ENCODE data around the gene BMAL1. TPM values are rescaled to one million over a fixed set of nuclear protein-coding genes. Genes with fewer than 3 reads are reported as not detected.

Gene BMAL1
- total RNA-seq, 2 experiments from 2014 or later: 20.2 to 24.8 TPM

DNA sequence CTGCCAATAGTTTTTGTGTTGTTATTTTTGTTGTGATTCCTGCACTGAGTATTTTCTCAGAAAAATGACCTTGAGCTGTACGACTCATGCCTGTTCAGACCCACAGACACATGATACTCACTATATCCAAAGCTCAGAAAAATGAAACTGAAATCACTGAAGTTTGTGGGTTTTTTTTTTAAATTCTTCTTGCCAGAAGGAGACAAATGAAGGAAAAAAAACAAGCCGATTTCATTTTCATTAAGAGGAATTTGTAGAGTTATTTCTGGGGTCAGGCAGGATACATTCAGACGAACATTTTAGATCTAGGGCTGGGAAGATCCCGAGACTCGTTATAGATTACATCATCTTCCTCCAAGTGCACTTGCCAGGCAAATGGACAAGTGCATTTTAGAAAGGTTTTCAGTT lies 60.4 kb downstream of the BMAL1 start:
- Mint-ChIP-seq H3K27me3 (no peaks in the 10 kb centered on the region), H3K4me1 (ENCODE audit: low read depth) (peaks cover 68% of the 10 kb centered on the region), H3K27ac (peak overlapping the region; percentile 77), H3K9me3 (no peaks in the 10 kb centered on the region), H3K36me3 (no peaks in the 10 kb centered on the region), H3K4me3 (peak overlapping the region; percentile 68)
- CTCF ChIA-PET: interaction anchor here (0.6 to 5.6 kb wide), 12 partner anchors 11 to 373 kb away, joined by 3 to 52 read pairs (median 5); no protein-coding TSS in a partner anchor
- POLR2A ChIA-PET: interaction anchor here (1.8 kb wide), 1 partner anchor 59 kb away, joined by 9 read pairs; no protein-coding TSS in a partner anchor
- intact Hi-C loops (cut with micrococcal nuclease): loop anchor here (1.0 to 5.0 kb wide), 5 partner anchors 19 to 329 kb away; partner anchors contain the start of genes BTBD10 and FAR1
- no peak for DNase-seq

- peak; percentile 66 for DNase-seq
- POLR2A ChIA-PET: interaction anchor here (1.1 to 1.8 kb wide), 2 partner anchors 51 to 60 kb away, joined by 5 to 9 read pairs; no protein-coding TSS in a partner anchor
- CTCF ChIA-PET: interaction anchor here (0.6 to 5.6 kb wide), 16 partner anchors 11 to 374 kb away, joined by 3 to 52 read pairs (median 5); no protein-coding TSS in a partner anchor
- intact Hi-C loops (cut with micrococcal nuclease): loop anchor here (1.0 to 5.0 kb wide), 5 partner anchors 19 to 329 kb away; partner anchors contain the start of genes BTBD10 and FAR1
- Mint-ChIP-seq H3K36me3 (no peaks in the 10 kb centered on the region), H3K4me3 (peak overlapping the region; percentile 68), H3K27ac (peak overlapping the region; percentile 77), H3K4me1 (ENCODE audit: low read depth) (peaks cover 63% of the 10 kb centered on the region), H3K27me3 (no peaks in the 10 kb centered on the region), H3K9me3 (no peaks in the 10 kb centered on the region)
Observed at GRCh38 chr11:13338427-13339069, 61.0 kb downstream of the BMAL1 start.

DNA sequence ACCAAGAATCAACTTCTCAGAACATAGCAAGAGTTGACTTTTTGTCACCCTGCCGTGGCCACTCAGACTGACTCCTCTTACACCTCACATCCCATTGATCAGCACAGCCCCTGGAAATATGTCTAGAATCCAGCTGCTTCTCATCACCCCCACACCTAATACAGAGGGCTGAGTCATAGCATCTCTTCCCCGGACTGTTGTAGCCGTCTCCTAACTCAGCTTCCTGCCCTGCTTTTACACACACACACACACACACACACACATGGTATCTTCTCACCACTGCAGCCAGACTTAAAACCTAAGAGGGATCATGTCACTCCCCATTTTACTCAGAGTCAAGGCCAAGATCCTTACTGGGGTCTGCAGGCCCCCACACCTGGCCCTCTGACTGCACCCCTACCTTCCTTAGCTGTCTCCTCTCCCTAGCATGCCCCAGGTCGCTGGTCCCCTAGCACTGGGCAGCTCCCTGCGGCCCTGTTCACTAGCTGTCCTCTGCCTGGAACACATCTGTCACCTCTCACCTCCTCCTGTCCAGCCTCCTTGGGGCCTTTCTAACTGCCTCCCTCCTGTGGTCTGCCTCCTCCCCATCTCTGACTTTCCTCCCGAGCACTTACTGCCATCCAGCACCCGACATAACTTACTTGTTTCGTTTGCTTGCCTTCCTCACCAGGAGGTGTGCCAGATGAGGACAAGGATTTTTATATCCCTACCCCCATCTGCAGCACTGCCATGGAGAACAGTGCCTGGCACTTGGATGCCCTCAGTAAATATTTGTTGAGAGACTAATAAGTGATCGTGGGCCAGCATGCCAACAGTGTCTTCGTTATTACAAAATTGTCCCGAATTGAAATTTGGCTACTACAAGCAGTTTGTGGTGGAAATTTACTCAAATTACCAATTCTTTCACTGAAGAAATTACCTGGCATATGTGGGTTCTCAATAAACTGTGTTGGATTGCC lies 61.9 kb downstream of the BMAL1 start:
- peak overlapping the region; percentile 47 for H3K27ac Mint-ChIP-seq
- H3K27me3 Mint-ChIP-seq: no peaks in the 10 kb centered on the region
- H3K4me3 Mint-ChIP-seq: no peak overlapping the region
- CTCF ChIA-PET: interaction anchor here (0.7 to 5.6 kb wide), 11 partner anchors 24 to 377 kb away, joined by 3 to 52 read pairs (median 4); no protein-coding TSS in a partner anchor
- H3K36me3 Mint-ChIP-seq: no peaks in the 10 kb centered on the region
- DNase-seq: peak; percentile 62
- H3K4me1 Mint-ChIP-seq (ENCODE audit: low read depth): peaks cover 59% of the 10 kb centered on the region
- intact Hi-C loops (cut with micrococcal nuclease): loop anchor here (5.0 kb wide), 1 partner anchor 328 kb away; the partner anchor contains the start of gene FAR1
- no peaks in the 10 kb centered on the region for H3K9me3 Mint-ChIP-seq
- POLR2A ChIA-PET: interaction anchor here (1.1 to 1.8 kb wide), 2 partner anchors 52 to 61 kb away, joined by 5 to 9 read pairs; no protein-coding TSS in a partner anchor

- no peak overlapping the region for H3K27ac Mint-ChIP-seq
- intact Hi-C loops (cut with micrococcal nuclease): no loop called here
- CTCF ChIA-PET: no interaction called here
Observed at GRCh38 chr11:13341026-13341425, 63.4 kb downstream of the BMAL1 start.

DNA sequence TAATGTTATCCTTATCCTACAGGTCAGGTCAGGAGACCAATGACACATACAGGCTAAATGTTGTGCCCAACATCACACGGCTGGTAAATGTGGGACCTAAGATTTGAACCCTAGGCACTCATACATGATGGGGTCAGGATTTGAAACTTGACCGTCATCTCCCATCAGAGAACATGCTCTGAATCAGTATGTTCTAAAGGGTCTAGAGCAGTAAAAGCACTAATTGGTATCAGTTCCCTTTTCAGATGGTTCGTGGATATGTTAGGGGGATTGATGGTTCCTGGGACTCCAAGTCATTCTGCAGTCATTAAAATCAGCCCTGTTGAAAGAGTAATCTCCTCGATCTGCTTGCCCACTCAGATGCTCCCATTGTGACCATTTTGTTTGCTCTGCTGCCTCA lies 65.5 kb downstream of the BMAL1 start:
- Mint-ChIP-seq H3K4me3 (no peak overlapping the region), H3K36me3 (peaks cover 1% of the 10 kb centered on the region), H3K27ac (no peak overlapping the region), H3K9me3 (no peaks in the 10 kb centered on the region), H3K27me3 (no peaks in the 10 kb centered on the region), H3K4me1 (ENCODE audit: low read depth) (peaks cover 48% of the 10 kb centered on the region)
- intact Hi-C loops (cut with micrococcal nuclease): no loop called here
- CTCF ChIA-PET: interaction anchor here (0.5 to 3.9 kb wide), 24 partner anchors 8 to 1065 kb away, joined by 3 to 42 read pairs (median 4); no protein-coding TSS in a partner anchor
- no peak for DNase-seq
- POLR2A ChIA-PET: no interaction called here

More at GRCh38 chr11:13341026-13341425, 63.4 kb downstream of the BMAL1 start:
- no peak for DNase-seq
- peaks cover 57% of the 10 kb centered on the region for H3K4me1 Mint-ChIP-seq (ENCODE audit: low read depth)
- no peaks in the 10 kb centered on the region for H3K36me3 Mint-ChIP-seq
- POLR2A ChIA-PET: no interaction called here
- no peaks in the 10 kb centered on the region for H3K27me3 Mint-ChIP-seq
- H3K9me3 Mint-ChIP-seq: no peaks in the 10 kb centered on the region
- no peak overlapping the region for H3K4me3 Mint-ChIP-seq

- peaks cover 43% of the 10 kb centered on the region for H3K4me1 Mint-ChIP-seq (ENCODE audit: low read depth)
- H3K27me3 Mint-ChIP-seq: no peaks in the 10 kb centered on the region
- H3K27ac Mint-ChIP-seq: no peak overlapping the region
- no peaks in the 10 kb centered on the region for H3K9me3 Mint-ChIP-seq
- ChIA-PET POLR2A (no interaction called here), CTCF (interaction anchor here (0.5 to 3.9 kb wide), 32 partner anchors 9 to 379 kb away, joined by 3 to 42 read pairs (median 4); no protein-coding TSS in a partner anchor)
- no peak overlapping the region for H3K4me3 Mint-ChIP-seq
- H3K36me3 Mint-ChIP-seq: peaks cover 4% of the 10 kb centered on the region
- DNase-seq: peak; percentile 80
- intact Hi-C loops (cut with micrococcal nuclease): loop anchor here (1.0 to 2.0 kb wide), 4 partner anchors 94 to 379 kb away; no protein-coding TSS in a partner anchor
Observed at GRCh38 chr11:13343931-13344717, 66.5 kb downstream of the BMAL1 start.

DNA sequence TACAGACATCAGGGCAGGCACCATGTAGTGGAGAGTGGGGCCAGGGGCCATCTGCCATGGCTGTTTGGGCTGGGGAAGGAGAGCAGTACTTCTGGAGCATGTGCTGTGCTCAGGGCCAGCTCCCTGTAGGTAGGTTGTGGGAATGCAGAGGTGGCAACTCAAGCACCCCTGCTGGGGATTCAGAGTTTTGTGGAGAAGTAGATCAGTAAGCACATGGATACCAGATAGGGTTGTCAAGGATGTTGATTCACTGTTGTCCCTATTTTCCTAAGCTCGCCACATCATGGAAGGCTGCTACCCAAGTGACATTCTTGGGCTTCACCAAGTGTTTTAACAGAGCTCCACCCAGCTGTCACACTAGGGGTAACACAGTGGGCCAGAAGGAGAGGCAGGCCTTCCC lies 67.2 kb downstream of the BMAL1 start:
- ChIA-PET POLR2A (interaction anchor here (1.0 kb wide), 1 partner anchor 14 kb away, joined by 3 read pairs; no protein-coding TSS in a partner anchor), CTCF (interaction anchor here (0.7 to 3.9 kb wide), 17 partner anchors 8 to 380 kb away, joined by 3 to 42 read pairs (median 6); no protein-coding TSS in a partner anchor)
- intact Hi-C loops (cut with micrococcal nuclease): loop anchor here (1.0 to 2.0 kb wide), 4 partner anchors 95 to 380 kb away; no protein-coding TSS in a partner anchor
- no peak overlapping the region for H3K4me3 Mint-ChIP-seq
- H3K36me3 Mint-ChIP-seq: peaks cover 4% of the 10 kb centered on the region
- DNase-seq: no peak
- no peaks in the 10 kb centered on the region for H3K9me3 Mint-ChIP-seq
- H3K4me1 Mint-ChIP-seq (ENCODE audit: low read depth): peaks cover 36% of the 10 kb centered on the region
- H3K27ac Mint-ChIP-seq: no peak overlapping the region
- no peaks in the 10 kb centered on the region for H3K27me3 Mint-ChIP-seq

DNA sequence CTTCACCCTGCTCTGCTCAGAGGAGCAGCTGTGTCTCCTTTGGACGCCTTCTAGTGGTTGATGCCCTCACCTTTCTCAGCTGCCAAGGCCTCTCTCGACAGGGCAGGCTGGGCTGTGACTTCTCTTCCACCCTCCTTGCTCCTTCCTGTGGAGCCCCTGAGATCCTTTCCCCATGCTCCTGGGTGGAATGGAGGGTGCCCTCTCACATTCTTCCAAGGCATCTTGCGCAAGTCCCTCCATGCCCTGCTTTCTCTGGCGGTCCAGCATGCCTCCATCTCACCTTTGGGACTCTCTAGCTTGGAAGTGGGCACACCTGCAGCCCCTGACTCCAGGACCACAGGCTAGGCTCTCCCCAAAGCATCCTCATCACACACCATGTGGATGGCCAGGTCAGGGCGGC lies 68.9 kb downstream of the BMAL1 start:
- ChIA-PET POLR2A (no interaction called here), CTCF (interaction anchor here (1.3 to 2.6 kb wide), 2 partner anchors 11 to 13 kb away, joined by 9 to 10 read pairs; no protein-coding TSS in a partner anchor)
- Mint-ChIP-seq H3K9me3 (no peaks in the 10 kb centered on the region), H3K27me3 (no peaks in the 10 kb centered on the region), H3K36me3 (peaks cover 7% of the 10 kb centered on the region), H3K4me3 (no peak overlapping the region), H3K4me1 (ENCODE audit: low read depth) (peaks cover 26% of the 10 kb centered on the region), H3K27ac (no peak overlapping the region)
- no peak for DNase-seq
- intact Hi-C loops (cut with micrococcal nuclease): no loop called here

DNA sequence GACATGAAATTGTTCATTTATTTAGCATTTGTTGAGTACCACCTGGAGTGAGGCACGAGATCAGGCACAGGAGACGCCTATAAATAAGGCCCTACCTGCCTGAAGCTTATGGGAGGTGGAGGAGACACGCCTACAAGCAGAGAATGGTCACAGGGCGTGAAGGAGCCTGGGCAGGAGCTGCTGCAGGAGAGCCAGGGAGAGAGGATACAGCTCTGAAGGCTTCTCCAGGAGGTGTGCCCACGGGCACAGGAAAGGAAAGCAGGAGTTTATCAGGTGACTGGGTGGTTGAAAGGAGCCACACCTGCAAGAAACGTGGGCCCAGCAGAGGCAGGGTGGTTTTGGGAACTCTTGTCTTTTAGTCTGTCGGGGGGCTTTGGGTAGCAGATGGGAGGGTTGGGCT lies 70.3 kb downstream of the BMAL1 start:
- peaks cover 23% of the 10 kb centered on the region for H3K4me1 Mint-ChIP-seq (ENCODE audit: low read depth)
- intact Hi-C loops (cut with micrococcal nuclease): no loop called here
- no peak for DNase-seq
- ChIA-PET CTCF (interaction anchor here (1.0 to 1.6 kb wide), 2 partner anchors 98 to 137 kb away, joined by 3 to 8 read pairs; no protein-coding TSS in a partner anchor), POLR2A (no interaction called here)
- H3K9me3 Mint-ChIP-seq: no peaks in the 10 kb centered on the region
- peaks cover 9% of the 10 kb centered on the region for H3K36me3 Mint-ChIP-seq
- H3K4me3 Mint-ChIP-seq: no peak overlapping the region
- H3K27me3 Mint-ChIP-seq: no peaks in the 10 kb centered on the region
- peak overlapping the region; percentile 50 for H3K27ac Mint-ChIP-seq

DNA sequence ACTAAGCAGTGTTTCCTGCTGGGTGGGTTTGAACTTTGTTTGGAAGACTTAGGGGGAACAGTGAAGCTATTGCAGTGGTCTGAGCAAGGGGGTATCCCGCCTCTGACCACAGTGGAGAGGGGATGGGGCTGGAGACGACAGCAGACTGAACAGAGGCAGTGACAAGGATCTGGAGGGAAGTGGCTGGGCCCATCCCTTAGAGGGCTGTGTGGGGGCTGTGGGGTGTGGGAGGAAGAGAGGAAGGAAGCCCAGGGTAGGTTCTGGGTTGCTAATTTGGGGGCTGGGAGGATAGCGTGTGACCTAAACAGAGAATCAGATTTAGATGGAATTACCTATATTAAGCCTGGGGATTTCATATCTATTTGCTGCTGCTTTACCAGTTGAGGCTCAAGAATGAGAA lies 70.7 kb downstream of the BMAL1 start:
- Mint-ChIP-seq H3K4me3 (no peak overlapping the region), H3K36me3 (peaks cover 11% of the 10 kb centered on the region), H3K27me3 (no peaks in the 10 kb centered on the region), H3K9me3 (no peaks in the 10 kb centered on the region), H3K4me1 (ENCODE audit: low read depth) (peaks cover 23% of the 10 kb centered on the region), H3K27ac (peak overlapping the region; percentile 50)
- intact Hi-C loops (cut with micrococcal nuclease): no loop called here
- POLR2A ChIA-PET: no interaction called here
- CTCF ChIA-PET: interaction anchor here (1.0 to 1.6 kb wide), 2 partner anchors 98 to 138 kb away, joined by 3 to 8 read pairs; no protein-coding TSS in a partner anchor
- no peak for DNase-seq

DNA sequence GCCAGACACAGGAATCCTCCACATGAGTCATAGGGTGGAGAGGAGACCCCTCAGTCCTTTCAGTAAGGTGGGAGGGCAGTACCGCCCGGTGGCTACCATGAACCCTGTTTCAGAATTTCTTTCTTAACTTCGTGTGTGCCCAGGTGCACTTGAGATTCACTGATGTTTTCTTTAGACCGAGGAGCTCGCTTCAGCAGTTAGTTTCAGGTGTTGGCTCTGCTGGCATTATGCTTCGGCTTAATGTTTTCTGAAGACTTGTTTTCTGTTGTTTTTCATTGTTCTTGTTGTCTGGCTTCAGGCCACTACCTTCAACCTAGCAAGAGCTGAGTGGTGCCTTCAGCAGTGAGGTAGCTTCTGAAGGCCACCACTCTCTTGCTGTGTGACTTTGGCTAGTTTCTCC lies 71.5 kb downstream of the BMAL1 start:
- Mint-ChIP-seq H3K36me3 (peaks cover 11% of the 10 kb centered on the region), H3K4me1 (ENCODE audit: low read depth) (peaks cover 22% of the 10 kb centered on the region), H3K27ac (no peak overlapping the region), H3K9me3 (no peaks in the 10 kb centered on the region), H3K27me3 (no peaks in the 10 kb centered on the region), H3K4me3 (no peak overlapping the region)
- intact Hi-C loops (cut with micrococcal nuclease): no loop called here
- ChIA-PET POLR2A (no interaction called here), CTCF (interaction anchor here (0.8 to 2.3 kb wide), 4 partner anchors 11 to 385 kb away, joined by 3 to 8 read pairs (median 4); no protein-coding TSS in a partner anchor)
- no peak for DNase-seq
